SIG-M5 (cell line): Measurements from ENCODE around the gene C4orf50.
"Not testable (repeated sequence)": the region's sequence is repeated elsewhere in the genome, so short reads cannot be mapped to it uniquely, and the experiment has no call there.

Experiments used
- DNase-seq: peaks from one replicate; lab custom pipeline; 2025; lab: John Stamatoyannopoulos, UW

The C4orf50 gene

DNA sequence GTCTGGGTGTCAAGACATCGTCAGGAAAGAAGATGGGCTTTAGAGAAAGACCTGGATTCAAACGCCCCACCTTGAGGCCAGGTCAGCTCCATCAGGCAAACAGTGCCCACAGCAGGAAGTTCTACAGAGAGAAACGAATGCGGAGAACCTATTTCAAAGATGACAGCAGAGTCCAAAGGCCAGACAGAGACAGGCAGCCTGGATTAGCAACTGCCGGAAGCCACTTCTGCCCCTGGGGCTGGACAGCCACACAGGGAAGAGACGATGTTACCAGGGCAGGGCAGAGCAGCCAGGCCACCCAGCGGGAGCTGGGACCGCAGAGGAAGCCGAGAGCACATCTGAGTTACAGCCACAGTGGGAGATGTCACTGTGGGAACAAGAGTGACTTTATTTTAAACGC, 1.2 kb downstream of the C4orf50 start:
- no peak for DNase-seq

DNA sequence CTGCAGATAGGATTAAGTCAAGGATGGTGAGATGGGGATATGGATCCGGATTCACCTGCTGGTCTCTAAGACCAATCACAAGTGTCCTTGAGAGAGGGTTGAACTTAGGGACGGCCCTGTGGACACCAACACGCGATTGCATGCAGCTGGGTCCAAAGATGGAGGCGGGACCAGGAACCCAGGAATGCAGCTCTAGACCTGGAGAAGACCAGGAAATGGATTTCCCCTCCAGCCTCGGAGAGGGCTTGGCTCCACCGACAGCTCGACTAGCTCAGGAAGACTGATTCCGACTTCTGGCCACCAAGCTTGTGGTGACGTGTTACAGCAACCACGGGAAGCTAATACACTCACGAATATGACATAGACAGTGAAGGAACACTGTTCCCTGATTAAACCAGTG, 4.7 kb downstream of the C4orf50 start:
- no peak for DNase-seq

DNA sequence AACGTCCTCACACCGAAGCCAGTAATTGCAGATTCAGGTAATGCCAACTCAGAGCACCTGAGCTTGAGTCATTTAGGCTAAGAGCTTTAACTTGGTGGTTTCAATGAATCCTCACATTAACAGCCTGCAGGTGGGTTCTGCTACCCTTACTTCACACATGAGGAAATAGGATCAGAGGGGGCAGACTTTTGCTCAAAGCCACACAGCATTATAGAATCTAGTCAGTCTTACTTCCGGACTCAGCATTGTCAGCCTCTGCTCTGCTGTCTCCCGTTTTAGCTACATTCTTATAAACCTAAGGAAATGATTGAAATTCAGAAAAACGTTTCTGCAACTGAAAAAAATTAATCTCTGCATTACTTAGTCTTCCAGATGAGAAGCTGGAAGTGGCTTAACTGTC, 6.0 kb downstream of the C4orf50 start:
- DNase-seq, result no peak

DNA sequence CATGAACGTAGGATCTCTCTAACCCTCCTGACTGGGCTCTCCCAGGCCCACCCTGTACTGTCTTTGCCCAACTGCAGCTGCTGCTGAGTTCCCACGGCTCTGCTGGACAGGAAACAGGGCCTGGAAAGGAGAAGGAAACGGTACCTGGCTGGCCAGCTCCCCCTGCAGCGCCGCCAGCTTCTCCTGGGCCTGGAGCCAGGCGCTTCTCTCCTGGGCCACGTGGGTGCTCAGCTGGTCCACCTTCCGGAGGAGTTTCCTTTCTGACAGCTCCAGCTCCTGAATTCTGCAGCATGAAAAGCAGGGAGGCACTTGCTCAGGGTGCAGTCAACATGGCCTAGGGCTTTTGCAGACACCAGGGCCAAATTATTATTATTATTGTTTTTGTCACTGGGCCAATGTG, 6.5 kb downstream of the C4orf50 start:
- DNase-seq, result no peak

DNA sequence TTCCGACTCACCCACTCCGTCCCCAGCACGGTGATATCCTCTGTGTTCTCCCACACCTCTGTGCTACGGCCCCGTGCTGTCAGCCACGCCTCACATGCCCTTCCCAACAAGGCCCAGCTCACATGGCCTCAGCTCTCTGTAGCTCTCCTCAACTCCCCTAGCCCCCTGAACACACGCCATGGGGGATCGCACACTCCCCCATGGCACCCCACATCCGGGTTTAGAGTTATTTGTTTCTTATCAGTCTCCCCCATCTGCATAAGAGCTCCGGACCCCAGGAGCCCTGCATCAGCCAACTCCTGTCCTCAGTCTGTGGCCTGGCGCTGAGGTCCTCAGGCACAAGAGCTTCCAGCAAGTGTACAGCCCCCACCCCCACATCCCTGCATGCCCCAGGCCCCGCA, 7.0 kb downstream of the C4orf50 start:
- DNase-seq, result no peak

DNA sequence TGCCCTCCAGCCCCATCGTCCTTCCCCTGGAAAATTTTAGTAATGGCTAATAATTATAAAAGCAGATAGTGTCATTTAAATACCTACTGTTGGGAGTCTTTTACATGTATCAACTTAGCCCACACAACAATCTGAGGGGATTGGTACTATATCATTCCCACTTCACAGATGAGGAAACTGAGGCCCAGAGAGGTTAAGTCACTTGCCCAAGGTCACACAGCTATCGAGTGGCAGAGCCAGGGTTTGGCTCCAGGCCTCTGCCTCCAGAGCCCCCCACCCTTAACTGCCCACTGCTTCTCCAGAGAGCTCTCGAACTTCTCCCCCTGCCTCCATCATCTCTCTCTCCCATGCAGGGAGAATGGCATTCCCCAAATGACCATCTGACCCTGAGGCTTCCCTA, 7.4 kb downstream of the C4orf50 start:
- no peak for DNase-seq

DNA sequence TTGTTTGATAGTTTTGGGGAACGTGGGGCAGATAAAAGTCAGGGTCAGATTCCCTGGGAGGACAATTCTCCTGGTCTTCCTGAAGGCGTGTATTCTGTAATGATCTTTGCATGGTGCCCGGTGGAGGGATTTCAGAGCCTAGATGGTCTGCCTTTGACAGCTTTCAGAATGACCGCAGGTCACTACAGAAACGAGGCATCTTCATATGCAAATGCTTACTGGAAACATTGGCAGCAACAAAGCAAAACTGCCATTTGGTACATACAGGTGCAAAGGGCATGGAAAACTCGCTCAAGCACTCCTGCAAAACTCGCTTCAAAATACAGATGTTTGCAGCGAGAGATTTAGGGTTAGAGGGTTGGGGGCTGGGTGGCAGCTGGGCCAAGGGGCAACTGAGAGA, 8.8 kb downstream of the C4orf50 start:
- DNase-seq, result no peak

DNA sequence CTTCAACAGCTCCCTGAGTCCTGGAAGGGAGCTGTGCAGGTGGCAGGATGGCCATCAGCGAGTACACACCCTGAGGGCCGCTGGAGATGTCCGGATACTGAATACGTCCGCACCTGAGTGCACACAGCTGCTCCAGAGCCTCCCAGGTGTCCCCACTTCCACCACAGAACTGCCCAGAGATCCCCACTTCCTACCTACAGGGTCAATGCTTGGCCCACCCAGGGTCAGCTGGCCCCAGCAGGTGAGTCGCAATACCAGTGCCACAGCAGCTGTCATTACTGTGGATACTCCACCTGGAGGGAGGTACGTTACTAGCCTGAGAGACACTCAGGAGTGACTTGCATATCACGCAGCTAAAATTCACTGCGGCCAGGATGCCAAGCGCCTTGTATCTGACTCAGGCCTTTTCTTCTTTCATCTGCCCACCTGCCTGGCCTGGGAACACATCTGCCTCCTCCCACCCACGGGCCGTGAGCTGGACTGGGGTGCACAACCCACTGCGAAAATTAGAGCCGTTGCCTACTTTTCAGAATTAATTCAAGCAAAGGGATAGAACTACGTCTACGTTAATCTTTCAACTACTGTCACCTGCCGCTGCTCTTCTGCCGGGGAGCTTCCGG, 9.4 kb downstream of the C4orf50 start:
- DNase-seq, result no peak

DNA sequence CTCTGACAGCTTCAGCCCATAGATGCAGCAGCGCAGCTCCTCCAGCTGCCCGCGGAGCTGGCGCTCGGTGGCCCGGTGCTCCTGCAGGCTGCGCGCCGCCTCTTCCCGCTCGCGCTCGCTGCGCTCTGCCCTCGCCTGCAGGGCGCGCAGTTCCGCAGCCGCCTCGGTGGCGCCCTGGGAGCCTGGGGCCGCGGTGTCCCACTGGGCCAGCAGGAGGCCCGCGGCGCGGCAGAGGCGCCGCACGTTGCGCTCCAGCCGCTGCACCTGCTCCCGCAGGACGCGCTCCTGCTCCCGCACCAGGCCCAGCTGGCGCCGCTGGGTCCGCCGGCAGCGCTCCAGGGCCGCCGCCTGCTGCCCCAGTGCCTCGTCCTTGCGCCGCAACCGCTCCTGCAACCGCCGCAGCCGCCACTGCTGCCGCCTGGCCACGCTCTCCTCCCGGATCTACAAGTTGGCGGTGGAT, 10.1 kb downstream of the C4orf50 start:
- no peak for DNase-seq

DNA sequence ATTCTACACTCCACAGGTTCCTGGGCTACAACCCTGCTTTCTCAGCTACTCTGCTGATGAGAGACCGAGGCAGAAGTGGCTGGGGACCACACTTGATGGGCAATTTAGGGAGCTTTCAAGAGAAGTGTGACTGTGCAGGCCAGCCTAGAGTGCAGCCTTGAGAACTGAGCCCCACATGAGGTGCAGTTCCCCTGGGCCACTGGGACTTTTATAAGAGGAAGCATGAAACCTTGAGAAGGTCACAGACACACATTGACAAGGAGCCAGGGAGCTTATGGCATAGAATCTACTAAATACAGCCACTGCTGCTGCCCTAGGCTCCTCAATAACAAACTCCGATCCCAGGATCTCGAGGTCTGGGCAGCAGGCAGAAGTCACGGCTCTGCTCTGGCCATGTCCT, 13.1 kb downstream of the C4orf50 start:
- no peak for DNase-seq

DNA sequence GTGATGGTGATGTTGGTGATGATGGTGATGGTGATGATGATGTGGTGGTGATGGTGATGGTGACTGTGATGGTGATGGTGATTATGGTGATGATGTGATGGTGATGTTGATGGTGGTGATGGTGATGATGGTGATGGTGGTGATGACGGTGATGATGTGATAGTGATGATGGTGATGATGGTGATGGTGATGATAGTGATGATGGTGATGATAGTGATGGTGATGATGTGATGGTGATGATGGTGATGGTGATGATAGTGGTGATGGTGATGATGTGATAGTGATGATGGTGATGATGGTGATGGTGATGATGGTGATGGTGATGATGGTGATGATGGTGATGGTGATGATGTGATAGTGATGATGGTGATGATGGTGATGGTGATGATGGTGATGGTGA, 14.7 kb downstream of the C4orf50 start:
- not testable (repeated sequence) for DNase-seq

DNA sequence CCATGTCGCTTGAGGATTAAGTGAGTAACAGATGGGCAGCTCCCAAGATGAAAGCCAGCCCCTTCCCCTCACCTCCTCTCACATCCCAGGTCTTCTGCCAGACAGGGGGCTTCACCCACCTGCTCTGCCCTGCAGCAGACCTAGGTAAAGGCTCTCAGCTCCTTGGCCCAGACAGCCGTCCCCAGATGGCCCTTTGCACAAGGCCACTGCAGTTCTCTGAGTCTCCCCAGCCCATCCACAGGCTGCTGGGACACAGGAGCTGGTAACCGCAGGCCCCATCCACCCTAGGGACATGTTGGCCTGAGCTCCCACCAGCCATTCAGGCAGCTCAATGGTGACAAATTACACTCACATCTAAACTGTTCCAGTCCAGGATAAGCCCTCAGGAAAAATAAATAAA, 15.3 kb downstream of the C4orf50 start:
- DNase-seq, result no peak

DNA sequence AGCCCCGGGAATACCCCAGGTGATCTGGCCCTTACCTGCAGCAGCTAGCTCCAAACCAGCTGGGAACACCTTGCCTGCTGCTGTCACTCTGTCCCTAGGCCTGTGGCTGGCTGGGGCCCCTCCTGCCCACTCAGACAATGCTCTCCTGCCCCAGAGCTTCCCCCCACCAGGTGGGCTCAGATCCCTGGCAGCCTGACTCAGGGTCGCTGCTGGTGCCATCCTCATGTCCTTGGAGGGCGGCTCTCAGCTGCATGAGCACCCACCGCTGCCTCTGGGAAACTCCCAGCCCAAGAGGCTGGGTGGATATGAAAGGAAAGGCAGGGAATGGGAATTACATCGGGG, 15.8 kb downstream of the C4orf50 start:
- no peak for DNase-seq

DNA sequence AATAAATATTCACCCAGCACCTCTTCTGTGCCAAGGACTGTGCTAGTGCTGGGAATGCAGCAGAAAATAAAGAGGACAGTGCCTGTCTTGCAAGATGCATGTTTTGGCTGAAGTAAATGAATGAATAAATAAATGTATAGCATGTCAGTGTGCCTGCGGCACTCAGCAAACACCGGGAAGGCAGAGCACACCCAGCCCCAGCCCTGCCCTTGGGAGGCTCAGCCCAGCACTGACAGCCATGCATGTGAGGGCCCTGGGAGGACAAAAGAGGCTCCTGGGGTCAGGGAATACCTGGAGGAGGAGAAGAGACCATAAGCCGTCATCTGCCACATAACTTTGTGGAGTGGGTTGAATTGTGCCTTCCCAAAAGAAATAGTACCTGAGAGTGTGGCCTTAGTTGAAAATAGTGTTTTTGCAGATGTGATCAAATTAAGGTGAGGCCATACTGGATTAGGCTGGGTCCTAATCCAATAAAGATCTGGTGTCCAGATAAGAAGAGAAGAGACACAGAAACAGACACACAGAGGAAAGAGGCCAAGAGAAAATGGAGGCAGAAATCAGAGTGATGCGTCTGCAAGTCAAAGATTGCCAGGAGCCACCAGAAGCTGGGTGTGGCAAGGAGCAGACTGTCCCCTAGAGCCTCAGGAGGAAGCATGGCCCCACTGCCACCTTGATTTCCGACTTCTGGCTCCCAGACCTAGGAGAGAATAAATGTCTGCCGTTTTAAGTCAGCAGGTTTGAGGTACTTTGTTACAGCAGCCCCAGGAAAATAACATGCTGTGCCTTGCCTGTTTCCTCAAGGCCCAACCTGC, 16.3 kb downstream of the C4orf50 start:
- no peak for DNase-seq

DNA sequence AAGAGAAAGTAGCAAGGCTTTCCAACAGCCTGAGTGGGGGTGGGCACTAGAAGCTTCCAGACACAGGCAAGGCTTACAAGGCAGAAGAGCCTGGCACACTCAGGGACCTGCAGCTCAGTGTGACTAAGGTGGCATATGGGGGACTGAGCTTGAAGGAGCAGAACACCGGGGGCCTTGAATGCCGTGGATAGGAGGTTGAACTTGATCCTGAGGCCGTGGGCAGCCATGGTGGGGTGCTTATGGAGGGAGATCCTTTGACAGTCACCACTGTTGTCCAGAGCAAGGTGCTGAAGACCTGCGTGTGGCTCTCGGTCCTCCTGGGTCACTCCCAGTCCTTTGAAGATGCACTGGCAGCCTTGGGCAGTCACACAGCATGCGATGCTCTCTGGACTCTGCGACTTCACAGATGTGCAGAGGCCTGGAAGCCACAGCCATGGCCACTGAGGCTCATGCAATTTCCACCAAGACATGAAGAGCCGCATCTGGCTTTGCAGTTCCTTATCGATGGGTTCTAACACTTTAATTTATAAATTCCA, 18.3 kb downstream of the C4orf50 start:
- DNase-seq, result no peak

DNA sequence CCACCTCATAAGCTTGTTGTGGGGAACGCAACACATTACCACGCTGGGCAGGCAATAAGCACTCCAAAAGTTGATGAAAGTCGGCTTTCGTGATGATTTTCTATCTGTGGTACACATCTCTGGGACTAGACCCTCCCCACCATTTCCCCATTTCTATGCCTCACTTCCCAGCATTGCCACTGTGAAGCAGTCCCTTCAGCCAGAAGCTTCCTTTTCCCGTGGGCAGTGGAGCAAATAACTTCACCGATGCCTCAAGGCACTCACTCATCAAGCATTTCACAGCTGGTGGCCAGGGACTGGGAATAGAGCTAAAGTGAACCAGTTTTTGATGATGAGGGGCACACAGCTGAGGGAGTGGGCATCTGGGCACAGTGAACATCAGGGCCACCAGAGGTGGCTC, 18.9 kb downstream of the C4orf50 start:
- DNase-seq, result no peak

DNA sequence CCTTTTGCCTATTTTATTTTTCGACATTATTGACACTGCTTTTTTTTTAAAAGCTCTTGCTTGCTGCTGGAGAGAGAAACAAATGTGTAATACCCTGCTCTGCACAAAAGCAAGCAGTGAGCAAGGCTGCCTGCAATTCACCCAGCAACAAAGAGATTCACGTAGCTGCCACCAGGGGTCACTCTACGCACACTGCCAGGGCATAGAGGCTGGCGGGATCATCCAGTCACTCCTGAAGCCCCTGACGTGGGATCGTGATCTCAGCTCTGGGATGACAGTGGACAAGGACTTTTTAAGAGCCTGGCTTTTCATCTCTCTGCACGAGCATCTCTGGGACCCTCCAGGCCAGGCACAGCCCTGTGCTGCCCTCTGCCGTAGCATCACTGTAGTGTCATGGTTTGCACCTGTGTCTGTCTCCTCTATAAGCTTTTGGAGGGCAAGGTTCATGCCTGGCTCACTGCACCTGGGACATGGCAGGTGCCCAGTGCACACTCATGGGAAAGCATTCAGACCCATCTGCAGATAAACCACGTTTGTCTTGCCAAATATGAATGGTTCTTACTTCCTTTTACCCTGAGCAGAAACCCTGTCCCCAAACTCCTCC, 19.8 kb downstream of the C4orf50 start:
- DNase-seq, result no peak

DNA sequence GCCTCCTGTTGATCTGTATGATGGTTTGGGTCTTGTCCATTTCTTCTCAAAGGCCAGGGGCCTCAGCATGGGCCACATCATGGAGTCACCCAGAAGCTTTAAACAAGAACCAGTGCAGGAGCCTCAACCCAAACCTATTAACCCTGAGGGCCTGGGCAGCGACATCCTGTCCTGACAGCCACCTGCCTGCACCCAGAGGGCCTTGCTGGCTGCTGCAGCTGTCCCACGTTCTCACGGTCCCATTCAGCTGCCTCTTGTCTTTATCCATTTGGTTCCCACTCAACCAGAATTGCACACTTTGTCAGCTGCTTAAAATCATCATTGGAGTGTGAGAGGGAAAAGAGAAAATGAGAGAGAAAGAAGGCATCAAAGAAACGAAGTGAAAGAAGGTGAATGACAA, 21.6 kb downstream of the C4orf50 start:
- no peak for DNase-seq

DNA sequence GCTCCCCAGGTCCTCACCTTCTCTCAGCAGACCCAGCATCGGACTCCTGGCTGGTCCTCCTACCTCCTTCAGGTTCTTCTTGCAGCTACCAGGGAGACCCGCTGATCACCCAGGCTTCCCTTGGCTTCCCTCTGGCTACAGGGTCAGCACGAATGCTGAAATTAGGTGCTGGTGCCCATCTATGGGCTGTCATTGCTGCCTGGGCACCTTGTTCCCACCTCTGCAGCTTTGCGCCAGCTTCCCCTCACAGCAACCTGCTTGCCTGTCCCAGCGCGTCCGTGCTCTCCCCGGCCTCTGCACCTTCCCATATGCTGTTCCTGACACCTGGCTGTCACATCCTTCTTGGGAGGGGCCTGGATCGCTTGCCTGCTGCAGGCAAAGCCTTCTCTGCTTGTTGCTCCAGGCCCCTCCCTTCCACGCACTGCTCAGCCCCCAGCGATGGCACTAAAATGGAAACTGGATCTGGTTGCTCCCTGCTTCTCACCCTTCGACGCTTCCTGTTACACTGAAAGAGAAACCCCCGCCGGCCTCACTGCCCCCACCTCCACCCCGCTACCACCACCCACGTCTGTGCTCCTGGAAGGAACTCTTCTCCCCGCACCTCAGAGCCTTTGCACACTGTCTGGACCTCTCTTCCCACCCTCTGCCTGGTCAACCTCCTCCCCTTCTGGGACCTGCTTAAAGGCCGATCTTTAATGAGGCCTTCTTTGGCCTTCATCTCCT, 22.2 kb downstream of the C4orf50 start:
- no peak for DNase-seq

DNA sequence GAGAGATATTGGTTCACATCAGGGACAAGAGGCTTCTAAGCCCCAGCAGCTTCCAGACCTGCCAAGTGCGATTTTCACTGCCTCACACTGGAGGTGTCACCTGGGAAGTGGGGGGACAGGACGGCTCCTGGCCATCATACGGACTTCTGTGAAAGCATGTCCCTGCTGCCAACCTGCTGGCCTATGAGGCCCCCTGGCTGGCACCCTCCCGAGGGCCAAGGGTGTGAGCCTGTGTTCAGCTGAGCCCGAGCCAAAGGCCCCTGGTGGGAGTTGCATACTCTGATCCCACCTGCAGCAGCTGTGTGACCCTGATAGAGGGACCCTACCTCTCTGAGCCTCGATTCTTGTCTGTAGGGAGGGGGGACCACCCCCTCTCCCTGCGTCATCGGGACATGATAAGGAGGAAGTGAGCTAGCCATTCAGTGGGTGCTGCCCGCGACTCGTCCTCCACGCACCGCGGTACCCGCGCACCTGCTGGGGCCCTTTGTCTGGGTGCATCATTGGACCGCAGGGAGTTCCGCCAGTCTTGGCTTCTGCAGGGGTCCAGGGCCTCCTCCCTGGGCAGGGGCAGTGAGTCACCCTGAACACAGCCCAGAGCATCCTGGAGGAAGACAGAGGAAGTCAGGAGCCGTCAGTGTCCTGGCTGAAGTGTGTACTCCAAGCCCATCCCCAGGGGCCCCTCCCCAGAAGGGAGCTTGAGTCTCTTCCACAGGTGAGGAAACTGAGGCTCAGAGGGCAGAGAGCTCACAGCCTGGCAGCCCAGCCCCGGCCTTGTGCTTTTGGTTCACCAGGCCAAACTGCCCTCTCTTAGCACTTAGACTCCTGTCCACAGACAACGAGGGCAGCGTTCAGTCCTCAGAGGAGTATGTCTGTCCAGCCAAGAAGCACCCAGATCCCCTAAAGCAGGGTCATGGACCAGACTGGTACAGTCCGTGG, 24.1 kb downstream of the C4orf50 start:
- DNase-seq, result no peak

DNA sequence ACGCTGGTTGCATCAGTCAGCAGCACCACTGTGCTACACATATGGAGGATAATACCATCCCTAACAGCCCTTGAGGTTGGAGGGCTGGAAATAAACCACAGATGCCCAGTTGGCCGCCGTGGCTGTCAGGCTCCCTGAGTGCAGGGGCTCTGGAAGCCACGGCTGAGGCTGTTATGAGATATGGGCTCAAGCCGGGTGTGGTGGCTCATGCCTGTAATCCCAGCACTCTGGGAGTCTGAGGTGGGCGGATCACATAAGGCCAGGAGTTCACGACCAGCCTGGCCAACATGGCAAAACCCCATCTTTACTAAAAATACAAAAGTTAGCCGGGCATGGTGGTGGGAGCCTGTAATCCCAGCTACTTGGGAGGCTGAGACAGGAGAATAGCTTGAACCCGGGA, 24.9 kb downstream of the C4orf50 start:
- DNase-seq, result not testable (repeated sequence)
